Measurements from ENCODE around the gene IL23A. TPM values are rescaled to one million over a fixed set of nuclear protein-coding genes. Genes with fewer than 3 reads are reported as not detected.
"Not testable (repeated sequence)": the region's sequence is repeated elsewhere in the genome, so short reads cannot be mapped to it uniquely, and the experiment has no call there.

IL23A gene
- 1 to 10 TPM in 2 of 3 donors, under 1 TPM in 1; 0.85 to 1.1 (median 1.0) TPM for polyA plus RNA-seq (ENCODE audit: insufficient read length in 3 of 3)
- long read RNA-seq, donor 1, result 0 reads
- long read RNA-seq, donor 2, result 0 reads
- long read RNA-seq, donor 3, result 0 reads
- long read RNA-seq, donor 4, result 0 reads
- long read RNA-seq, donor 5, result 0 reads
- long read RNA-seq, donor 6, result 0 reads
- long read RNA-seq, donor 7, partial matches to known transcripts, result 0 of 1 reads
- long read RNA-seq, donor 7, other reads (novel, unspliced or antisense), result 0 of 1 reads
- long read RNA-seq, donor 8, result 0 reads
- long read RNA-seq, donor 9, result 0 reads
- long read RNA-seq, donor 10, result 0 reads
- long read RNA-seq, donor 11, result 0 reads
- long read RNA-seq, donor 12, result 0 reads
- long read RNA-seq, donor 13, result 0 reads
- long read RNA-seq, donor 14, result 0 reads
- long read RNA-seq, donor 15, result 0 reads
- long read RNA-seq, donor 16, result 0 reads

GRCh38 chr12:56338308-56339157, at the start of gene IL23A:
TSS of gene IL23A (plus strand) at chr12:56338884. CDS start at chr12:56339045, 161 bp downstream.
- no peak for DNase-seq

DNA sequence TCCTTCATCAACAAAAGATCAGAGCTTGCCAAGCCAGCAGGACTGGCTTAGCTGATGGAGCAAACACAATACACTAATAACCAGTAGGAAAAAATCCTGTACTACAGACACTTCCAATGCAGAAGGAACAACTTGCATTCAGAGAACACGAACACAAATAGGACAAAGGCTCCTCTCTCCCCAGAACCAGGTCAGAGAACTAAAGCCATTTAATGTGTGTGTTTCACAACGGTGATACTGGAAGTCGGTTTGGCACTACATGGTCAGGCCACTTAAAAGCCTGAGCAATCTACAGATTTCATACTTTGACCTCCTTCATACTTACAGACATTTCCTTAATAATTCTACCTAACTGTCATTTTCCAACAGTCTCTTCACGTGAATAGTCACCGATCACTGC, 44.9 kb upstream of the IL23A start:
- no peak for DNase-seq

GRCh38 chr12:56296295-56296694, 42.4 kb upstream of the IL23A start:
- DNase-seq, result no peak

DNA sequence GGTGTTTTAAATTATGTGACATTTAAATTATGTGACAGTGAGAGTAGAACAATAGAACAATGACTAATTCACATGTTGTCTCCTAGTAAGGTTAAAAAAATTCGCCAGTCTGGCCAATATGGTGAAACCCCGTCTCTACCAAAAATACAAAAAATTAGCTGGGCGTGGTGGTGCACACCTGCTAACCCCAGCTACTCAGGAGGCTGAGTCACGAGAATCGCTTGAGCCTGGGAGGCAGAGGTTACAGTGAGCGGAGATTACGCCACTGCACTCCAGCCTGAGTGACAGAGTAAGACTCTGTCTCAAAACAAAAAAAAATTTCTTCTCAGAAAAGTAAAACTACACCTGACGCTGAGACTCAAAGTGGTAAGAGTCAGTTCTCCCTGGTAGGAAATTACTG, 41.3 kb upstream of the IL23A start:
- no peak for DNase-seq

DNA sequence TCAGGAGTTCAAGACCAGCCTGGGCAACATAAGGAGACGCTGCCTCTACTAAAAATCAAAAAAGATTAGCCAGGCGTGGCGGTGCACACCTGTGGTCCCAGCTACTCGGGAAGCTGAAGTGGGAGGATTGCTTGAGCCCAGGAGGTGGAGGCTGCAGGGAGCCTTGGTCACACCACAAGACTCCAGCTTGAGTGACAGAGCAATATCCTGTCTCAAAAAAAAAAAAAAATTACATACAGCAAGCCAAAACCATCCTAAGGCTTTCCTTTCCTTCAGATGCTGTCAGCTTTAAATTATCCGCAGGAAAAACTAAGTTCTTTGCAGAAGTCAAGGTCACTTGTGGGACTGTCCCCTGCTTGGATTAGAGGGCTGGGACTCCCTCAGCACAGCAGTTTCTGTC, 39.9 kb upstream of the IL23A start:
- no peak for DNase-seq

GRCh38 chr12:56299308-56299852, 39.3 kb upstream of the IL23A start:
- peak; percentile 16 for DNase-seq

DNA sequence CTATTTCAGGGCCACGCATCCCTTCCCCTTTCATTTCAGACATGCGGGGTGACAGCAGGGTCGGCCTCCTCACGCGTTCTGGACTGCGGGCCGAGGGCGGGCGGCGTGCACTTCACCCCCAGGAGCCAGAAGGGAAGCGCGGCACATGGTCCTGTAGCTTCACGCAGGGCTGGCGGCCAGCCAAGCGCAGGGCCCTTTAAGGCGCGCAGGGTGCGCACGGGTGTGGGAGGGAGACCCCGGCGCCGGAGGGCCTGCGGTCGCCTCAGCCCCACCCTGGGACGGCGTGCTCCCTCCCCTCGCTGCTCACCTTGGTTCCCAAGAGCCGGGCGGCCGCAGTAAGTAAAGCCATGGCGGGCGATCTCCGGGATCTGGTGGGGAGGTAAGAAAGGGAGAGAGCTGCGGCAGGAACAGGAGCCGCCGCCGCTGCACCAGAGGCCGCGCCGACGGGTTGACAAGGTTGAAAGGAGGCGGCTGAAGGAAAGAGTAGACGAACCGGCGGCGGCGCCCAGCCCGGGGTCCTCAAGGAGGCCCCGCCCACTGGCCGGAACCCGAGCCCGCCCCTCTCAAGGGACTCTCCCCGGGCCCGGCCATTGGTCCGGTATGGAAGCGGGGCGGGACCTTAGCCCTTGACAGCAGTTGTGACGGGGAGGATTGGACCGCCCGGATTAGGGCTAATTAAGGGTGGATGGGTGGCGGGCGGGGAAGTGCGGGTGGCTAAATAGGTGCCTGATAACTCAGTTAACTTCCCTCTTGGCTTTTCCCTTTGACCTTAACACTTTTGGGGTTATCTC, 38.6 kb upstream of the IL23A start, which contains the start of gene CS:
CS (minus strand) TSS at position 478 of the 791 bp plus-strand sequence; CDS start at position 349, 129 bp downstream.
- peak; percentile 98 for DNase-seq

DNA sequence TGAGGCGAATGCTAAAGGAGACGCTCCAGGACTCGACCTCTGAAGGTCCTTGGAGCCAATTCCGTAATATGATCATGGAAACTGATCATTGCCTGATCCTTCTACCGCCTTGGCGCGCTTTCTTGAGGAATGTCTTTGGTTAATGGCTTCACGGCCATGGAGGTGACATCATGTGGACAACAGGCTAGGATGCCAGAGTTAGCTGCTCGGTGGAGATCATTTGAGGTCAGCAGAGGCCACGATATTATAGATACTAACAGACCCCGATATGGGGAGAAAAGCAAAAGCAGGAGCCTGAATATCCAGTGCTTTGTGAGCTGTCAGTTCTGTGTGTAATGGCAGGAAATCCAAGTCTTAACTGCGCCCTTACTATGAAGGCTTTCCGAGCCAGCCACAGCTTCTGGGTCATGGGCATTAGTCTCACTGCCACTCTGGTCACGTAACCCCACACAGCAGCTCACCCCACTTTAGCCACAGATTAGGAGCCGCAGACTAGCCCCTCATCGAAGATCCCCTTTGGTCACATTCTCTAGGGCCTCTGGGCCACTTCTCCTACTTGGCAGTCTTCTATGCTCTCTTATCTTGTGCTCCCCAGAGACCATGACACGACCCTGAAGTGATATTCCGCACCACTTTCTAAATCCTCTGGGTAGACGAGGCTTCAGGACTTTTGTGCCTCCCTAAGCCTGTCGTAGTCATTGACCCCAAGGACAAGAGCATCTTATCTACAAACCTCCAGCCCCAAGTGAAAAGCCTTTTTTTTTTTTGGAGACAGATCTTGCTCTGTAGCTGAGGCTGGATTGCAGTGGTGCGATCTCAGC, 37.8 kb upstream of the IL23A start:
- no peak for DNase-seq

DNA sequence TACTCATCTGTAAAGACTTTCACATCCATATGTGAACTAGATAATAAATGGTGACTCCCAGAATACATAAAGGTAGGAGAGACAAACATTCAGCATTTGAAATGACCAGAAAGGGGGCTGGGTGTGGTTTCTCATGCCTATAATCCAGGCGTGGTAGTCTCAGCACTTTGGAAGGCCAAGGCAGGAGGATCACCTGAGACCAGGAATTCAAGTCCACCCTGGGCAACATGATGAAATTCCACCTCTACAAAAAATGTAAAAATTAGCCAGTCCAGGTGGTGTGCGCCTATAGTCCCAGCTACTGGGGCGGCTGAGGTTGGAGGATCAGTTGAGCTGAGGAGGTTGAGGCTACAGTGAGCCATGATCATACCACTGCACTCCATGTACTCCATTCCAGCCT, 34.4 kb upstream of the IL23A start:
- no peak for DNase-seq

DNA sequence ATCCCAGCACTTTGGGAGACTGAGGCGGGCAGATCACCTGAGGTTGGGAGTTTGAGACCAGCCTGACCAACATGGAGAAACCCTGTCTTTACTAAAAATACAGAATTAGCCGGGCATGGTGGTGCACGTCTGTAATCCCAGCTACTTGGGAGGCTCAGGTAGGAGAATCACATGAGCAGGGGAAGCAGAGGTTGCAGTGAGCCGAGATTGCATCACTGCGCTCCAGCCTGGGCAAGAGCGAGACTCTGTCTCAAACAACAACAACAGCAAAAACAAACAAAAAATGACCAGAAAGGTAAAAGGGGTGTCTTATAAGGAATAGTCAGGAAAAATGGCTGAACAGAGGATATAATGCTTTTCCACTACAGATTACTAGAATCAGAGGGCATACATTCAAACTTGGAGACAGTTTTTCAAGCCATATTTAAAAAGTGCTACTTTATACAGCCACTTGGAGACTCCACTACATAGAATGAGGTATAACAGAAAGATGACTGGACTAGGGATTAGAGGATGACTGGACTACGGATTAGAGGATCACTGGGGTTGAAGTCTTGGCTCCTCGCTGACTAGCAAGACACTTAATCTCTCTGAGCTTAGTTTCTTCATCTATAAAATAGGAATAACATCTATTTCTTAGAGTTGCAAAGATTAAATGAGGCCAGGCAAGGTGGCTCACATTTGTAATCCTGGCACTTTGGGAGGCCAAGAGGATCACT, 33.7 kb upstream of the IL23A start:
- DNase-seq, result no peak

- no peak for DNase-seq
These were observed 31.3 kb upstream of the IL23A start for GRCh38 chr12:56307221-56307965.

DNA sequence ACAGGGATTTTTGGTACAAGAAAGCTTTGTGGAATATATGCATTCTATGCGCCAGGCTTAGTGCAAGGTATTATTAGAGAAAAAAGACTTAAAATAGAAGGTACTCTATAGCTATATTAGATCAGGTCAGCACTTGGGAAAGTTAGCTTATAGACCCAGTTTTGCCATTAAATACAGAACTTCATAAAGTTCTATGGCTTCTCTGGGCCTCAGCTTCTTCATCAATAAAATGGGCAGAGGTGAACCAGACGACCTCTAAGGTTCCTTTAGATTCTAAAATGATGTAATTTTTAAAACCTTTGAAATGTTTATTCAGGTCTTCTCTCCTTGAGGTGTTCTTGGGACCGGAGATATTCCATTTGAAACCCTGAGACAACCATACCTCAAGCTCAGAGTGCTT, 30.0 kb upstream of the IL23A start:
- no peak for DNase-seq

DNA sequence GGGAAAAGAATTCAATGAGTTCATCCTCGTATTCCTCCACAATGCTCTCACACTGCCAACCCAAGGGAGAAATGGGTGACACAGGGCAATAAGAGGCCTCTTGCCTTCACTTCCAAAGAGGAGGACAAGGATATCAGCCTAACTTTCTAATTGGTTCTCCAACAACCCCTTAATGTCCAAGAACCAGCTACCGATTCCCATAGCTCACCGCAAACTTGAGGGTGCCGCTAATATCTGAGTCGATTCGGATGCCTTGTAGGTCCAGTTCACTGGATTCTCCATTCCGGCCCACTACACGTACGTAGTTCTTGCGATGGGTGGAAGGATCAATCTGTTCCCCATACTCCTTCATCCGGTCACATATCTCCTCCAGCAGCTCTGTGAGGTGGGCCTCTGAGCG, 27.7 kb upstream of the IL23A start:
- no peak for DNase-seq

DNA sequence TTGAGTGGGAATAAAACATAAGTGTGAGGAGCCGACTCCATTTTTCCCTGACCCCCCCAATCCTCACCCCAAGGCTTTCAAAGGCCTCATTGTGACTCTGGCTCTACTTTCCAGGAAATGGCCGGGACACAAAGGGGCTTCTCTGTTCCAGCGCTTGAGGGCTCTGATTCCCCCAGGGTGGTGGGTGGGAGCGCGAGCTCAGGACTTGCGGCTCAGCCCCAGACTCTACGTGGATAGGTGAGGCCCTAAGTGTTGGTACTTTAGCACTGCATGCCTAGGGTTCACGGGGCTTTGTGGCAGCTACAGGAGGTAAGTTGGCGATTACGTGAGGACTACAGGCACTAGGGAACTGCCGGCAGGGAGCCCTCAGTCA, 23.4 kb upstream of the IL23A start:
- peak; percentile 26 for DNase-seq

GRCh38 chr12:56315622-56316473, 22.8 kb upstream of the IL23A start, which contains the start of gene CNPY2:
TSS of gene CNPY2 (minus strand) at chr12:56315988. CDS start at chr12:56315217, 771 bp downstream.
- peak; percentile 97 for DNase-seq

- no peak for DNase-seq
These were observed 21.0 kb upstream of the IL23A start for GRCh38 chr12:56317675-56318074.

DNA sequence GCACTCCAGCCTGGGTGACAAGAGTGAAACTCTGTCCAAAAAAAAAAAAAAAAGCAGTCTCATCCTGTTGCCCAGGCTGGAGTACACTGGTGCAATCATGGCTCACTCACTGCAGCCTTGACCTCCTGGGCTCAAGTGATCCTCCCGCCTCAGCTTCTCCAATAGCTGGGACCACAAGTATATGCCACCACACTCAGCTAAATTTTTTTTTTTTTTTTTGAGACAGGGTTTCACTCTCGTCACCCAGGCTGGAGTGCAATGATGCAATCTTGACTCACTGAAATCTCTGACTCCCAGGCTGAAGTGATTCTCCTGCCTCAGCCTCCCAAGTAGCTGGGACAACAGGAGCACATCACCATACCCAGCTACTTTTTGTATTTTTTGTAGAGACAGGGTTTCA, 17.7 kb upstream of the IL23A start:
- no peak for DNase-seq

GRCh38 chr12:56321610-56322009, 17.1 kb upstream of the IL23A start:
- not testable (repeated sequence) for DNase-seq
